Suprapubic skin (tissue), 4 donors: ENCODE data around the gene NECTIN3.

Experiments used
- POLR2A ChIP-seq, 2 donors: fragments of 450-650 bp; IDR thresholded peaks; one replicate each; pipeline ENCODE4 v1.6.1; 2017; ENCODE audit warnings: antibody characterized with exemption in 2 of 2, mild to moderate bottlenecking in 2 of 2, moderate library complexity in 2 of 2
- POLR2AphosphoS5 ChIP-seq, 3 donors: sonication (generic); formaldehyde crosslinking; IDR thresholded peaks; one replicate each; pipeline ENCODE4 v1.6.1; 2017; ENCODE audit warnings: antibody characterized with exemption in 3 of 3
- TF ChIP-seq, protein P1 (sequence below), 2 donors: fragments of 200-600 bp in 1 of 2; fragments of 450-650 bp in 1 of 2; sonication (generic) in 1 of 2; IDR thresholded peaks; one replicate each; pipeline ENCODE4 v1.5.1; 2016 to 2019; ENCODE audit warnings: antibody characterized with exemption in 2 of 2, mild to moderate bottlenecking in 1 of 2, moderate library complexity in 1 of 2

DNA sequence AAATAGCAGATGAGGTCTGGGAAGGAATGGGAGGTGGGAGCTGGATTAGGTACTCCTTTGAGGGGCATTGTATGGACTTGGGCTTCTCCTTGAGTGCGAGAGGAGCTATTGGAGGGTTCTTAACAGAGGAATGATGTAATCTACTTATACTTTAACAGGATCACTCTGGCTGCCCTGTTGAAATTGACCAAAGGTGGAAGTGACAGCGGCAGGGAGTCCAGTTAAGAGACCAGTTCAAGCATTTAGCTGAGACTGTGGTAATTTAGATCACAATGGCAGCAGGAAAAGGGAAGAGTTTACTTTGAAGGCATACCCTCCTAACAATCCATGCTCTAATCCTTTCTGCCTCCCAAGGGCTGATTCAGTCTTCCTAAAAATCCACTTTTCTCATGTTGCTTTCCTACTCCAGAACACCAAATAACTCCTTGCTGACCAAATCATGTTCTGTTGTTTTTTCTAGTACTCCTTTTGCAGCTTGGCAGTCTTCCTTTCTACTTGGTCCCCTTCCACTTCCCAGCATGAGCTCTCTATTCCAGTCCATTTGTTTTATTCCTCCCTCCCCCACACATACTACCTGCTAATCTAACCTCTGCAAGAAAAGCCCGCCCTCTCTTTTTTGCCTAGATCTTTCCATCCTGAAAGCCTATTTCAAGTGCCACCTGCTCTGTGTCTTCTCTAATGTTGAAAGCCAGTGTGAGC is 139.4 kb downstream of the NECTIN3 start:
- TF ChIP-seq, protein P1, sequence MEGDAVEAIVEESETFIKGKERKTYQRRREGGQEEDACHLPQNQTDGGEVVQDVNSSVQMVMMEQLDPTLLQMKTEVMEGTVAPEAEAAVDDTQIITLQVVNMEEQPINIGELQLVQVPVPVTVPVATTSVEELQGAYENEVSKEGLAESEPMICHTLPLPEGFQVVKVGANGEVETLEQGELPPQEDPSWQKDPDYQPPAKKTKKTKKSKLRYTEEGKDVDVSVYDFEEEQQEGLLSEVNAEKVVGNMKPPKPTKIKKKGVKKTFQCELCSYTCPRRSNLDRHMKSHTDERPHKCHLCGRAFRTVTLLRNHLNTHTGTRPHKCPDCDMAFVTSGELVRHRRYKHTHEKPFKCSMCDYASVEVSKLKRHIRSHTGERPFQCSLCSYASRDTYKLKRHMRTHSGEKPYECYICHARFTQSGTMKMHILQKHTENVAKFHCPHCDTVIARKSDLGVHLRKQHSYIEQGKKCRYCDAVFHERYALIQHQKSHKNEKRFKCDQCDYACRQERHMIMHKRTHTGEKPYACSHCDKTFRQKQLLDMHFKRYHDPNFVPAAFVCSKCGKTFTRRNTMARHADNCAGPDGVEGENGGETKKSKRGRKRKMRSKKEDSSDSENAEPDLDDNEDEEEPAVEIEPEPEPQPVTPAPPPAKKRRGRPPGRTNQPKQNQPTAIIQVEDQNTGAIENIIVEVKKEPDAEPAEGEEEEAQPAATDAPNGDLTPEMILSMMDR (IDR thresholded peaks at IDR 0.05): no peak
- no peak for TF ChIP-seq POLR2AphosphoS5 (IDR thresholded peaks at IDR 0.05)
- TF ChIP-seq POLR2A (IDR thresholded peaks at IDR 0.05): no peak
